Measurements from ENCODE around the gene CCDC88A. TPM values are rescaled to one million over a fixed set of nuclear protein-coding genes. Genes with fewer than 3 reads are reported as not detected.

Gene CCDC88A
- total and polyA plus RNA-seq, 2 donors (not counting 1 experiment from before 2014, with no cell fraction given) = 2.7 to 26.0 TPM

DNA sequence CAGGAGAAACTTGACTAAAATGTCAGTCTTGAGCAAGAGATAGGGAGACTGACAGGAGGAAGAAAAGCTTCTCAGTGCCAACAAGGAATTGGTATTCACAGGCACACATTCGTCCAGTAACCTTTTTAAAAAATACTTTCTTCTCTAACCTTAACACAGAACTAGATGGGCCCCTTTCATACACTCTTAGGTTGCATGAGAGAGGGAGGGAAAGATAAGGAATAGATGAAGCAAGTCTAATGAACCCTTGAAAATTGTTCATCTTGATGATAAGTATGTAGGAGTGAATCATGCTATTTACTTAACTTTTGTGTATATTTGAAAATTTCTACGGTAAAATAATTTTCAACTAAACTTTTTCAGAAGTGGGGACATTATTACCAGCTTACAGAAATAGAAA is 42.0 kb upstream of the CCDC88A start:
- no peak for TF ChIP-seq EZH2 (IDR thresholded peaks at IDR 0.05; ENCODE audit: borderline replicate concordance, insufficient read depth, low read depth, low read length, poor library complexity, severe bottlenecking)
- TF ChIP-seq, protein P1, sequence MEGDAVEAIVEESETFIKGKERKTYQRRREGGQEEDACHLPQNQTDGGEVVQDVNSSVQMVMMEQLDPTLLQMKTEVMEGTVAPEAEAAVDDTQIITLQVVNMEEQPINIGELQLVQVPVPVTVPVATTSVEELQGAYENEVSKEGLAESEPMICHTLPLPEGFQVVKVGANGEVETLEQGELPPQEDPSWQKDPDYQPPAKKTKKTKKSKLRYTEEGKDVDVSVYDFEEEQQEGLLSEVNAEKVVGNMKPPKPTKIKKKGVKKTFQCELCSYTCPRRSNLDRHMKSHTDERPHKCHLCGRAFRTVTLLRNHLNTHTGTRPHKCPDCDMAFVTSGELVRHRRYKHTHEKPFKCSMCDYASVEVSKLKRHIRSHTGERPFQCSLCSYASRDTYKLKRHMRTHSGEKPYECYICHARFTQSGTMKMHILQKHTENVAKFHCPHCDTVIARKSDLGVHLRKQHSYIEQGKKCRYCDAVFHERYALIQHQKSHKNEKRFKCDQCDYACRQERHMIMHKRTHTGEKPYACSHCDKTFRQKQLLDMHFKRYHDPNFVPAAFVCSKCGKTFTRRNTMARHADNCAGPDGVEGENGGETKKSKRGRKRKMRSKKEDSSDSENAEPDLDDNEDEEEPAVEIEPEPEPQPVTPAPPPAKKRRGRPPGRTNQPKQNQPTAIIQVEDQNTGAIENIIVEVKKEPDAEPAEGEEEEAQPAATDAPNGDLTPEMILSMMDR (IDR thresholded peaks at IDR 0.05) = no peak

DNA sequence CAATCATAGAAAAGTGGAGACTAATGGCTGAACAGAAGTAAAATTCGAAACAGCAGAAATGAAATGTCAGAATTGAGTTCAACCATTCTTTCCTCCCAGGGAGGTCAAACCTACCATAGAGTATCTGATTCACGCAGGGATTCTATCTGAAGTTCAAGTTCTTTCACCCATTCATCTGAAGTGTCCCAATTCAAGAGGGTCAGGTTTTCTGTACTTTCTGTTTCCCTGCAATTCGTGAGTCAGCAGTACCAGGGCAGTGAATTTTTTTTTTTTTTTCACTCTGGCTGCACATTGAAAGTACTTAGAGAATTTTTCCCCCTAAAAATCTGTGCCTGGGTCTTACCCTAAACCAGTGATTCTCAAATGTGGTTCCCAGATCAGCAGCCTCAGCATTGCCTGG is 40.9 kb upstream of the CCDC88A start:
- Histone ChIP-seq H4K20me1 (ENCODE audit: control insufficient read depth, insufficient read depth, low read length, poor library complexity, severe bottlenecking) (no peaks in the 10 kb centered on the region), H3K4me1 (ENCODE audit: control insufficient read depth in 2 of 2, insufficient read depth in 2 of 2, low read length in 2 of 2) (no peaks in the 10 kb centered on the region), H3K36me3 (replicated peaks in 1 of 2; ENCODE audit: control extremely low read depth in 1 of 2, control insufficient read depth in 1 of 2, extremely low read depth in 1 of 2, insufficient read depth in 2 of 2, low read length in 1 of 2) (no peaks in the 10 kb centered on the region), H3K9ac (ENCODE audit: low read length) (no peak overlapping the region), H3K4me2 (replicated peaks; ENCODE audit: low read depth, low read length, poor library complexity, severe bottlenecking) (no peak overlapping the region), H3K27ac (ENCODE audit: low read length in 2 of 2) (no peak overlapping the region), H3K79me2 (ENCODE audit: control insufficient read depth, insufficient read depth, low read length) (no peaks in the 10 kb centered on the region), H2AFZ (ENCODE audit: insufficient read depth, low read depth, low read length, poor library complexity, severe bottlenecking) (no peak overlapping the region), H3K4me3 (ENCODE audit: control extremely low read depth in 1 of 5, extremely low read depth in 1 of 5, insufficient read depth in 1 of 5, low read depth in 2 of 5, low read length in 4 of 5) (no peak overlapping the region), H3K9me3 (ENCODE audit: control extremely low read depth in 1 of 3, control insufficient read depth in 2 of 3, insufficient read depth in 1 of 3, low read length in 2 of 3) (peaks cover 0 to 7% (median 0%) of the 10 kb centered on the region in 3 donors), H3K27me3 (replicated peaks in 1 of 4; ENCODE audit: control extremely low read depth in 1 of 4, control insufficient read depth in 3 of 4, insufficient read depth in 4 of 4, low read length in 3 of 4) (peaks cover 0 to 5% (median 3%) of the 10 kb centered on the region in 4 experiments)
- TF ChIP-seq, protein P1 (IDR thresholded peaks at IDR 0.05) = no peak
- no peak for TF ChIP-seq EZH2 (IDR thresholded peaks at IDR 0.05; ENCODE audit: borderline replicate concordance, insufficient read depth, low read depth, low read length, poor library complexity, severe bottlenecking)
- Mint-ChIP-seq H3K4me1 (no peaks in the 10 kb centered on the region), H3K27me3 (peaks cover 33% of the 10 kb centered on the region), H3K27ac (no peak overlapping the region), H3K9me3 (ENCODE audit: insufficient read depth) (peaks cover 2% of the 10 kb centered on the region), H3K4me3 (no peak overlapping the region)
- intact Hi-C loops (cut with micrococcal nuclease) = no loop called here
- WGBS (ENCODE audit: insufficient coverage) = 30% methylated on average over 1 of the region's 3 CpGs
- POLR2A ChIA-PET = no interaction called here
- DNase-seq (no peak), ATAC-seq (ENCODE audit: low read depth) (no peak)
- CTCF ChIA-PET = no interaction called here

More for the DNA sequence above, 42.0 kb upstream of the CCDC88A start:
- H4K20me1 ChIP-seq (ENCODE audit: control insufficient read depth, insufficient read depth, low read length, poor library complexity, severe bottlenecking) = no peaks in the 10 kb centered on the region
- H3K36me3 ChIP-seq (replicated peaks in 1 of 2; ENCODE audit: control extremely low read depth in 1 of 2, control insufficient read depth in 1 of 2, extremely low read depth in 1 of 2, insufficient read depth in 2 of 2, low read length in 1 of 2) = no peaks in the 10 kb centered on the region
- H3K4me1 Mint-ChIP-seq = no peaks in the 10 kb centered on the region
- no peak for DNase-seq
- H3K4me3 Mint-ChIP-seq = no peak overlapping the region
- intact Hi-C loops (cut with micrococcal nuclease) = no loop called here
- no CpG with 5 or more reads among the region's 2 CpGs for WGBS (ENCODE audit: insufficient coverage)
- H3K4me3 ChIP-seq (ENCODE audit: control extremely low read depth in 1 of 5, extremely low read depth in 1 of 5, insufficient read depth in 1 of 5, low read depth in 2 of 5, low read length in 4 of 5) = no peak overlapping the region
- ChIA-PET CTCF (no interaction called here), POLR2A (no interaction called here)
- H2AFZ ChIP-seq (ENCODE audit: insufficient read depth, low read depth, low read length, poor library complexity, severe bottlenecking) = no peak overlapping the region
- no peak overlapping the region for H3K27ac Mint-ChIP-seq
- H3K27ac ChIP-seq (ENCODE audit: low read length in 2 of 2) = no peak overlapping the region
- peaks cover 3% of the 10 kb centered on the region for H3K9me3 Mint-ChIP-seq (ENCODE audit: insufficient read depth)
- H3K4me1 ChIP-seq (ENCODE audit: control insufficient read depth in 2 of 2, insufficient read depth in 2 of 2, low read length in 2 of 2) = no peaks in the 10 kb centered on the region
- no peak for ATAC-seq (ENCODE audit: low read depth)
- peaks cover 33% of the 10 kb centered on the region for H3K27me3 Mint-ChIP-seq
- no peak overlapping the region for H3K4me2 ChIP-seq (replicated peaks; ENCODE audit: low read depth, low read length, poor library complexity, severe bottlenecking)
- peaks cover 0 to 5% (median 3%) of the 10 kb centered on the region in 4 experiments for H3K27me3 ChIP-seq (replicated peaks in 1 of 4; ENCODE audit: control extremely low read depth in 1 of 4, control insufficient read depth in 3 of 4, insufficient read depth in 4 of 4, low read length in 3 of 4)
- H3K79me2 ChIP-seq (ENCODE audit: control insufficient read depth, insufficient read depth, low read length) = no peaks in the 10 kb centered on the region
- peaks cover 0 to 7% (median 0%) of the 10 kb centered on the region in 3 donors for H3K9me3 ChIP-seq (ENCODE audit: control extremely low read depth in 1 of 3, control insufficient read depth in 2 of 3, insufficient read depth in 1 of 3, low read length in 2 of 3)
- H3K9ac ChIP-seq (ENCODE audit: low read length) = no peak overlapping the region

Data from B cell (primary cell).